TTC549 (cell line): Measurements from ENCODE around the gene FRG1.
"Not testable (repeated sequence)": the region's sequence is repeated elsewhere in the genome, so short reads cannot be mapped to it uniquely, and the experiment has no call there.

Experiments used
- FAIRE-seq: peaks from 2 replicates; lab custom pipeline; 2012; peaks lifted over from hg19 to GRCh38; lab: Jason Lieb, UNC

Gene FRG1

GRCh38 chr4:189940178-189941004, at the start of gene FRG1:
FRG1 (plus strand) TSS chr4:189940872; CDS start chr4:189941010, 138 bp downstream.
- no peak for FAIRE-seq

- FAIRE-seq, result no peak
These were observed 43.0 kb upstream of the FRG1 start for GRCh38 chr4:189897667-189898066.

GRCh38 chr4:189899481-189900015, 41.1 kb upstream of the FRG1 start:
- FAIRE-seq, result not testable (repeated sequence)

- peak; percentile 82 for FAIRE-seq
These were observed 36.1 kb upstream of the FRG1 start for GRCh38 chr4:189904420-189905027.

- no peak for FAIRE-seq
These were observed 28.5 kb upstream of the FRG1 start for GRCh38 chr4:189912170-189912569.

GRCh38 chr4:189917161-189917891, 23.3 kb upstream of the FRG1 start:
- no peak for FAIRE-seq

GRCh38 chr4:189921058-189921457, 19.6 kb upstream of the FRG1 start:
- peak; percentile 45 for FAIRE-seq

GRCh38 chr4:189926742-189927141, 13.9 kb upstream of the FRG1 start:
- not testable (repeated sequence) for FAIRE-seq

- no peak for FAIRE-seq
These were observed 356 bp downstream of the FRG1 start for GRCh38 chr4:189941005-189941450.

GRCh38 chr4:189942412-189942811, 1.7 kb downstream of the FRG1 start:
- FAIRE-seq, result not testable (repeated sequence)

- not testable (repeated sequence) for FAIRE-seq
These were observed 3.4 kb downstream of the FRG1 start for GRCh38 chr4:189944077-189944476.

- FAIRE-seq, result not testable (repeated sequence)
These were observed 6.2 kb downstream of the FRG1 start for GRCh38 chr4:189946906-189947305.

GRCh38 chr4:189948486-189948885, 7.8 kb downstream of the FRG1 start:
- FAIRE-seq, result not testable (repeated sequence)

- FAIRE-seq, result not testable (repeated sequence)
These were observed 28.6 kb downstream of the FRG1 start for GRCh38 chr4:189969291-189969690.

GRCh38 chr4:189973646-189974045, 33.0 kb downstream of the FRG1 start:
- no peak for FAIRE-seq

- FAIRE-seq, result no peak
These were observed 33.4 kb downstream of the FRG1 start for GRCh38 chr4:189974056-189974455.

GRCh38 chr4:189979196-189980047, 38.8 kb downstream of the FRG1 start:
- no peak for FAIRE-seq

GRCh38 chr4:189980292-189980691, 39.6 kb downstream of the FRG1 start:
- FAIRE-seq, result not testable (repeated sequence)

- no peak for FAIRE-seq
These were observed 41.3 kb downstream of the FRG1 start for GRCh38 chr4:189981970-189982369.

- not testable (repeated sequence) for FAIRE-seq
These were observed 43.3 kb downstream of the FRG1 start for GRCh38 chr4:189983916-189984526.

GRCh38 chr4:189984661-189985060, 44.0 kb downstream of the FRG1 start:
- FAIRE-seq, result not testable (repeated sequence)
